ENCODE results near the gene TNFRSF21.
"Not testable (repeated sequence)": the region's sequence is repeated elsewhere in the genome, so short reads cannot be mapped to it uniquely, and the experiment has no call there.

The TNFRSF21 gene

DNA sequence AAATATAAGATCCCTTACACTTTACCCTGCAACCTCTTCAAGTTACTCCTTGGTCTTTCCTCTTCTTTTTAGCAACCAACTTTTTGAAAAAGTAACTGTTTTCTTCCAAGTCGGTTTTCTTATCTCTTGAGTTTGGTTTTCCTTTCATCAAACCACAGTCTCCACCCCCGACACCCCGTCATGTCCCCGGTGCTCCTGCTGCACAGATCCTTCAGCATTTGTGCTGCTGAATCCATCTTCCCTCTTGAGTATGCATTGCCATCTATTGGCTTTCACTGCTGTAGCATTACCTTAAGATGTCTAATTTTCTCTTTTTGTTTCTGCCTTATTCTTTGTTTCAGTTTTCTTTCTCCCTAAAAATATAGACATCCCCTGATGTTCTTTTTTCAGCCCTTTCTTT is 11.9 kb upstream of the TNFRSF21 start:
- DNase-seq = no peak

DNA sequence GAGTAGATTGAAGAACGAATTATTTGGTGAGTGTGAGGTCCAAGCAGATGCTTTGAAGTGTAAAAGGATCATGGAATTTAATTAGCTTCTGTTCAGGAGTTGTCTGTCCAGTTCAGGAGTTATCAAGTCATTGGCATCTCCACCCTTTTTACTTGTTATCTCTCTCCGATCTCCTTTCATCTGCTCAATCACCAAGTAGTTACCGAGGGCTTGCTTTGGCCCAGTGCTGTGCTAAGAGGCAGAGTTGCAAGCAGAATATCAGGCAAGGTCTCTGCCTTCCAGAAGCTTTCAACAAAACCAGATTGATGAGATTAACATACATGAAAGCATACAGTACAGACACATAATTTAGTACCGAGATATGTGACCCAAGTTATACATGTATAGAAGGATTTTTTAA is 10.2 kb upstream of the TNFRSF21 start:
- DNase-seq = no peak

- DNase-seq = no peak
Observed at GRCh38 chr6:47319382-47319781, 9.7 kb upstream of the TNFRSF21 start.

DNA sequence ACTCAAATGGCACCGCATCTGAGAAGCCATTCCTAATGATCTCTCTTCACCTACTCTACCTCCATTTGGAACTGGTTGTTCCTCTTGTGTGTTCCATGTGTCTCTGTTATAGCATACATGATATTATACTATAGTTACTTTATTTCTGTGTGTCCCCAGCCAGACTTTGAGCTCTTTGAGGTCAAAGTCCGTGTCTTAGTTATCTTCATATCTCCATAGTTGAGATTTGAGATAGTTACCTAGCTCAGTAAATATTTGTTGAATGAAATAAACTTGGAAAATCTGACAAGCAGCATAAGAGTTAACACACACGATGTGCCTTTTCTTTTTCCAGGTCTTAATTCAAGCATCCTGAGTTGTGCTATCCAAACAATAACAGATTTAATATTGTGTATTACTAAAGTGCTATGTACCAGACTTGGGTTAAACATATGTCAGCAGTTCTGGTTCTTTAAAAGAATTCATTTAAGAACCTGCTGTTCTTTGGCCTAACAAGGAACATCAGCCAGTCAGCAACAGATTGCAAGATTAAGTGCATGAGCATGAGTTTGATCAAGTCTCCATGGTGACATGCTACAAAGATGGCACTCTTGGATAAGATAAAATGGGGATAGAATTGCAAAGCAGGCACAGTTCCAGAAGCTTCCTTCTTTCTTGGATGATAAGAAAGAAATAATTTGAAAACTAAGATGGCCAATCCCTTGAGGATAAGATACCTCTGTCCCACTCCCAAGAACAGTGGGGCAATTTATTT is 8.7 kb upstream of the TNFRSF21 start:
- no peak for DNase-seq

DNA sequence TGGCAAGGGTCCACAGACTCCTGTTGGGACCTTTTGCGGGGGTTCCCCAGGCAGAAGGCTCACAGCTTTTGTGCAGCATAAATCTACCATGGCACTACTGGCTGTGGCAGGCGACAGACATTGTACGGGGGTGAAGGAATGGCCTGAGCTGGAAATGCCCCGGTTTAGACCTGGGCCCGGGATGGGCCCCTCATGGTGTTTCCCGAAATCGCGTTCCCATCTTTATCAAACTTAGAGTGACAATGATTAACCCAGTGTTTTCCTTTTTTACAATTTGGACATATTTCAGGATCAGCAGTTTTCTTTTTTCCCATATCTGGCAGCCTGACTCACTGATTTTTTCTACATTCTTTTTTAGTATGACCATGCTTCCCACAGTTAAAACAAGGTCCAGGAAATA is 5.5 kb upstream of the TNFRSF21 start:
- not testable (repeated sequence) for DNase-seq

GRCh38 chr6:47310131-47310480 is 401 bp upstream of the TNFRSF21 start:
- no peak for DNase-seq

DNA sequence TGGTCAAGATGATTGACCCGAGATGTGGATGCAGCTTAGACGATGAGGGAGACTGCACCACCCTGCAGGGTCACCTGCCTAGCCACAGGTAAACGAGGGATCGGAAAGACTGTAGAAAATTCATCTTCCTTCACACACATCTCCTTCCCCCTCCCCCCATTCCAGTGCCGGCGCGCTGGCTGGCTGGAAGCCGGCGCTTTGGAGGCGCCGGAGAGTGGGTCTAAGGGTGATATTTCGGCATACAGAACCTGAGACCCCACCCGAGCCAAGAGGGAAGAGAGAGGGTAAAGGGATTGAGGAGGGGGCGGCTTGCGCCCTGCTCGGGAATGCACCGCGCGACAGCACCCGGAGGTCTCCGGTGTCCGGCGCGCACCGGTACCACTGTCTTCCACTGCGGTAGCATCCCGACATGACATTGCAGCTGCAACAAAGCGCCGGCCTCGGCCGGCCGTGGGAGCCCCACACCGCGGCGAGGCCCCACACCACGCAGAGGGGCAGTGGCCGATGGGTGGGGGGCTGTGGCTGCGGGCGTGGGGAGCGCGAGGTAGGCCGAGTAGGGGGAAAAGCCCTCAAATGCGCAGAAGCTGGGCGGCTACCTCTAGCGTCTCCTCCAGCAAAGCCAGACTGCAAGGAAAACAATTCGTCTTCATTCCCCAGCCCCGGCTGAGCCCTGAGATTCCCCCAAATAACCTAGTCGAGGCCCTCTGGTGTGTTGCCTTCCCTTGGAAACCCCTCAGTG is 984 bp downstream of the TNFRSF21 start:
- peak; percentile 44 for DNase-seq

DNA sequence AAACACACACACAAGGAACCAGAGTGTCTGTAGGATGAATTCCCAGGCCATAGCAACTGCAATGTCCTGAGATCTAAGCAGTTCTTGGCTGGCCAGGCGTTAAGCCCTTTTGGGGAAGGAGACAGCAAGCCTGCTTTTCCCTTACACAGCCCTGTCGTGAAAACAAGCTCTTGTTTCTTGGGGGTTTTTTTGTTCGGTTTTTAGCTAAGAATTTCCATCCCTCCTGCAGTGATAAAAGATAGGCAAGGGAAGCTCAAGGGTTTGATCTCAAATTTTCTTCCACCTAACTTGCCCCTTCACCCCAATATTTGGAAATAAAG is 1.5 kb downstream of the TNFRSF21 start:
- no peak for DNase-seq

- DNase-seq = no peak
Observed at GRCh38 chr6:47307362-47308197, 2.1 kb downstream of the TNFRSF21 start.

GRCh38 chr6:47306887-47307286 is 2.8 kb downstream of the TNFRSF21 start:
- no peak for DNase-seq

DNA sequence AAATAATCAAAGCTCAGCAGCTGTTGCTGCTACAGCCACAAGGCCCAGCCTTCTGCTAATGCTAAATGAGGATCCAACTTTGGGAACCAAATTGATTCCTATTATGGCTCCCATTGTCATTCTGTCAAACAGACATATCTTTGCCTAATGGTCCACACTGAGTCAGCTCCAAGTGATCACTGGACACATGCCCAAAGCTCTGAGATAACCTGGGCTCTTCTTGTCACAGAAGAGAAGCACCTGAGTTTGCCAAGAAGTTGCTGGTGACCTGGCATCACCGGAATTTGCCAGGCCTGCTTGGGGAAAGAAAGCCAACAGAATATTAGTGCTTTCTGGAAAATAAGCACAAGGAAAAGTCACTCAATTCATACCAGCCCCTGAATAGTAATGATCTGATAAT is 5.8 kb downstream of the TNFRSF21 start:
- DNase-seq = no peak

DNA sequence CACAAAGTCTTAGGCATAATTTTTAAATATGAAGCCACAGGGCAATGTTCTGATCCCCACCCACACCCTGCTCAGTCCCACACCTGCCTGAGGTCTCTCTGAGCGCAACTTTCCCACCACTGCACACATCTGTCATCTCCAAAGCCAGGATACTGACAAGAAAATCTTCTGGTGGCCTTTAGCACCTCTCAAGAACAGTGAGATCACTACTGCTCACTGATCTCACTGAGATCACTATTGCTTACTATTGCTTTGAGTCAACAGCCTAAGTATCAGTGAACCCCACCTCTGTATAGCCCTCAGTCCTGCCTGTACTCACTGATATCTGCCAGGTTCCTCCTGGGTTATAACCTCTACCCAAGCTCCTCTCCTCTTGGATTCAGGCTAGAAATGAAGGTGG is 6.4 kb downstream of the TNFRSF21 start:
- DNase-seq = no peak

DNA sequence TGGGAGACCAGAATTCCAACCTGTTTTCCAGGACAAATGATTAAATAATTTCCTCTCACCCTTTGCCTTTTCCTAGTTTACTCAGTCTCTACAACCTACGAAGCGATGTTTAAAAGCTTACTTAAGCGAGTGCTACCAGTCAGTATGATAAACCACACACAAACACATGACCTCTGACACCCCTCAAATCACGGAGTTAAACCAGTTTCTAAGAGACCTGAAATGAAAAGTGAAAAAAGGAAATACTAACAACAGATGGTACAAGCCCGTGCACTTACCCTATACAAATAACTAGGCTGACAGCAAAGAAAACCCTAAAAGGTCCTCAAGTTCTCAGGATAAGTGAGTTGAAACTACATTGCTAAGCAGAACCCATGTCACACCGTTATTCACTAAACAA is 7.7 kb downstream of the TNFRSF21 start:
- DNase-seq = no peak

DNA sequence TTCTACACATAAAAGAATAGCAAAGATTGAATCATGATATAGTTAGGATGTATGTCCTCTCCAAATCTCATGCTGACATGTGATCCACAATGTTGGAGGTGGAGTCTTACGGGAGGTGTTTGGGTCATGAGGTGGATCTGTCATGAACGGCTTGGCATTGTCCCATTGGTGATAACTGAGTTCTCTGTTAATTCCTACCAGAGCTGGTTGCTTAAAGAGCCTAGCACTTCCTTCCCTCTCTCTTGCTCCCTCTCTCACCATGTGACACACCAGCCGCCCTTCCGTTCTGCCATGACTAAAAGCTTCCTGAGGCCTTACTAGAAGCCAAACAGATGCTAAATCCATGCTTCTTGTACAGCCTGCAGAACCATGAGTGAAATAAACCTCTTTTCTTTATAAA is 8.3 kb downstream of the TNFRSF21 start:
- DNase-seq = no peak

DNA sequence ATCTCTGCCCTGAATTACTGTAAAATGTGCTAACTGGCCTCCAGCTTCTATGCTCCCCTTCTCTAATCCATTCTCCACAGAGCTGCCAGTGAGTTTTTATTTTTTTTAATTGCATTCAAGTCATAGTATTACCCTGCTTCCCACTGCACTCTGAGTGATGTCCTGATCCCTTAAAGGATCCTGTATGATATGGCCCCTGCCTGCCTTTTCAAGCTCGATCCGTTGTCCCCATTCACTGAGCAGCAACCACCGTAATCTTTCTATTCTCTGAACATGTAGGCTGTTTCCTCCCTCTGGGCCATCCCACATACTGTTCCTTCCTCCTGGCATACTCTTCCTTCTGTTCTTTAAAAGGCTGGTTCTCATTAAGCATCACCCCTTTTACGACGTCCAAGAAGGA is 9.3 kb downstream of the TNFRSF21 start:
- DNase-seq = no peak

- no peak for DNase-seq
Observed at GRCh38 chr6:47299965-47300364, 9.7 kb downstream of the TNFRSF21 start.

DNA sequence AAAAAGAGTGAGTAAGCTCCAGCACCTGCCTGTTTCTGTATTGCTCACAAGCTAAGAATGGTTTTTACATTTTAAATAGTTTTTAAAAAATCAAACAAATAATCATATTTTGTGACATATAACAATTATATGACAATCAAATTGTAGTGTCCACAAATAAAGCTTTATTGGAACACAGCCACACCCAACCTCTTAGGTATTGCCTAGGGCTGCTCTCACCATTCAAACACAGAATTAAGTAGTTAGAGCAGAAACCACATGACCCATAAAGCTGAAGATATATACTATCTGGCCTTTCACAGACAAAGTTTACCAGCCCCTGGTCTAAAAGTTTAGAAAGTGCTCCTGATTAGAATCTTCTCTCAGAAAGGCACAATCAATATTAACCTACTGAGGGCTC is 11.2 kb downstream of the TNFRSF21 start:
- DNase-seq = no peak

GRCh38 chr6:47294990-47295389 is 14.7 kb downstream of the TNFRSF21 start:
- no peak for DNase-seq

DNA sequence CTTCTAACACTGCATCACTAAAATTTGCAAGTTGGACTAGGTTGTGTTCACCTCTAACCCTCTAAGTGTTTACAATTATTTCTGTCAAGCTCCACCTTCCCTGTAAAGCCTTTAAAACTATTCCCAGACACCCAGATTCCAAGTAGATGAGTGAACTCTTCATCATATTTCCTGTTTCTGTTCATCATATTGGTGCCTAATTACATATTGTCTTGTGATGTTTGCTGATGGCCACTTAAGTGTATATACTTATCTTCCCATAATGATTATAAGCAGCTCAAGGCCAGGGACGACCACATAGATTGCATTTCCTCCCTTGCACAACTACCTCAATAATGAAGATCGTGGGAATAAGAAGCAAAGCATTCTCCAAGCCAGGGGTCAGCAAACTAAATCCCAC is 16.8 kb downstream of the TNFRSF21 start:
- no peak for DNase-seq

DNA sequence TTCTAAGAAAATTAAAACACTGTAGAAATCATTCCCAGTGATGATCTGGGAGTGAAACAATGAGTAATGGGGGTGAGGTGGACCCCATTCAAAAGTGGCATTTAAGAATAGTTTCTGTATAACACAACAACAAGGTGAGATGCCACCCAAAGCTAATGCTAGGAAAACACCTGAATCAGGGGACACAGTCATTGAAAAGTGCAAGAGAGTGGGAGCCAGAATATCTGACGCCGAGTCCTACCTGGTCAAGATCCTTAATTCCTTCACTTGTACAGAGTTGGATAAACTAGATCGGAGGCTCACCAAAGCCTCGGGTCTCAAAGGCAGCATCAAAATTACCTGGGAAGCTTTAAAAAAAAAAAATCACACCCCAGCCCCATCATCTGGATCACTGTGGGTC is 17.7 kb downstream of the TNFRSF21 start:
- no peak for DNase-seq

- DNase-seq = no peak
Observed at GRCh38 chr6:47290124-47290834, 19.4 kb downstream of the TNFRSF21 start.

DNA sequence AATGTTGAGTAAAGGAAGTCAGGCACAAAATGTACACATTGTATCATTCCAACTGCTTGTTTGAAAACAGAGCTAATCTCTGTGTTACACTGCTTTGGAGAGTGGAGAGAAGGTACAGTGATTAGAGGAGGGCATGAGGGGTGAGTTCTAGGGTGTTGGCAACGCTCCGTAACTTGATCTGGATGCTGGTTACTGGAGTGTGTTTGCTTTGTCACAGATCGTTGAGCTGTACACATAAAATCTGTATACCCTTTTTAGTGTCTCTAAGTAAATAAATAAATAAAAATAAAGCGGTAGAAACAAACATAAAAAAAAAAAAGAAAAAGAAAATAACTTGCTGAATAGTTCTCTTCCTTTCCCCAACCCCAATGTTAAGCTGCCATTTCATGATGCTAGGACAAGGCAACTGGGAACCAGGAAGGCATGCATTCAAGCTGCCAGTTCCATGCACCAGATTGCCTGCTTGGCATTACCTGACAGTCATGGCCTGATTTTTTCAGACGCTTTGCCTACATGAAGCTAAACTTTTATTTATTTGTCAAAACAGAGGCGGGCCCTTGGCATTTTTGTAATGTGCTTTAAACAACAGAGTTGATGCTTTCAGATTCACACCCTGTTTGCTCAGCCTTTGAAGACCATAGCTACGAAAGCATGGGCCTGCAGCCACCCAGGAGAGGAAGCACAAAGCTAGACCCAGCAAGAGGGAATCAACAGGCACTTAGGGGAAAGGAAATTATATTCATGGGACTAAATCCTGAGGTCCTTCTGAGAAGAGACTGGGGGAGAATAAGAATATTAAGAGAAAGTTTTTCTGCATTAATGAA is 21.2 kb downstream of the TNFRSF21 start:
- peak; percentile 83 for DNase-seq

All from NCI-H510A treated with DMSO at 0.1 percent for 48 hours (cell line).